HG03280 (cell line): ENCODE results near the gene SFI1.
"Not testable (repeated sequence)": the region's sequence is repeated elsewhere in the genome, so short reads cannot be mapped to it uniquely, and the experiment has no call there.

Experiments
- ATAC-seq: cut with Tn5 transposase; IDR thresholded peaks from one replicate; pipeline ENCODE4 v1.9.1; 2021; ENCODE audit warnings: mild to moderate bottlenecking, moderate library complexity; ENCODE audit not compliant: unreplicated experiment

Gene SFI1

GRCh38 chr22:31490496-31490925 lies 5.8 kb upstream of the SFI1 start:
- peak; percentile 54 for ATAC-seq

GRCh38 chr22:31491218-31491962 lies 4.9 kb upstream of the SFI1 start:
- no peak for ATAC-seq

- no peak for ATAC-seq
These were observed 4.2 kb upstream of the SFI1 start for GRCh38 chr22:31492151-31492550.

GRCh38 chr22:31493355-31493754 lies 3.0 kb upstream of the SFI1 start:
- not testable (repeated sequence) for ATAC-seq

- no peak for ATAC-seq
These were observed 993 bp upstream of the SFI1 start for GRCh38 chr22:31495343-31495742.

GRCh38 chr22:31496735-31497146 lies 405 bp downstream of the SFI1 start:
- peak; percentile 16 for ATAC-seq

GRCh38 chr22:31497148-31497938 lies 1.0 kb downstream of the SFI1 start:
- ATAC-seq = no peak

GRCh38 chr22:31501738-31502137 lies 5.4 kb downstream of the SFI1 start:
- no peak for ATAC-seq

- ATAC-seq = no peak
These were observed 7.1 kb downstream of the SFI1 start for GRCh38 chr22:31503211-31503964.

- no peak for ATAC-seq
These were observed 7.9 kb downstream of the SFI1 start for GRCh38 chr22:31504282-31504681.

GRCh38 chr22:31507517-31507916 lies 11.2 kb downstream of the SFI1 start:
- ATAC-seq = not testable (repeated sequence)

- ATAC-seq = no peak
These were observed 12.2 kb downstream of the SFI1 start for GRCh38 chr22:31508536-31508935.

- ATAC-seq = no peak
These were observed 12.9 kb downstream of the SFI1 start for GRCh38 chr22:31509061-31509762.

- no peak for ATAC-seq
These were observed 23.7 kb downstream of the SFI1 start for GRCh38 chr22:31520051-31520450.

GRCh38 chr22:31524132-31524531 lies 27.8 kb downstream of the SFI1 start:
- ATAC-seq = not testable (repeated sequence)

GRCh38 chr22:31526270-31526669 lies 29.9 kb downstream of the SFI1 start:
- no peak for ATAC-seq

- ATAC-seq = no peak
These were observed 34.5 kb downstream of the SFI1 start for GRCh38 chr22:31530823-31531195.

GRCh38 chr22:31532060-31532459 lies 35.7 kb downstream of the SFI1 start:
- ATAC-seq = no peak

- ATAC-seq = no peak
These were observed 37.0 kb downstream of the SFI1 start for GRCh38 chr22:31533374-31533773.

GRCh38 chr22:31537019-31537535 lies 40.7 kb downstream of the SFI1 start:
- no peak for ATAC-seq

- ATAC-seq = no peak
These were observed 42.5 kb downstream of the SFI1 start for GRCh38 chr22:31538815-31539214.
